Neural progenitor cell (in vitro differentiated cells): Measurements from ENCODE around the gene HMX1. TPM values are rescaled to one million over a fixed set of nuclear protein-coding genes. Genes with fewer than 3 reads are reported as not detected.

Experiments used
- DNase-seq: peaks from one replicate; pipeline ENCODE4 v3.0.0-alpha.2; 2016; ENCODE audit warnings: low spot score
- H2AFZ ChIP-seq: fragments of 200-600 bp; sonication (generic); replicated peaks from 2 replicates; pipeline ENCODE4 v1.6.1; 2016; ENCODE audit warnings: antibody characterized with exemption
- H3F3A ChIP-seq: fragments of 200-600 bp; sonication (generic); 2 replicates; pipeline ENCODE4 v1.6.1; 2016; ENCODE audit warnings: antibody characterized with exemption, low read depth
- H3K27ac ChIP-seq: fragments of 200-600 bp; sonication (generic); 2 replicates; pipeline ENCODE4 v1.5.1; 2016; ENCODE audit warnings: mild to moderate bottlenecking
- H3K27me3 ChIP-seq: fragments of 200-600 bp; sonication (generic); 2 replicates; pipeline ENCODE4 v1.6.1; 2016; ENCODE audit warnings: mild to moderate bottlenecking, moderate library complexity
- H3K36me3 ChIP-seq: fragments of 200-600 bp; sonication (generic); 2 replicates; pipeline ENCODE4 v1.5.1; 2016
- H3K4me1 ChIP-seq: fragments of 200-600 bp; sonication (generic); 2 replicates; pipeline ENCODE4 v1.6.1; 2016; ENCODE audit warnings: mixed run types
- H3K4me2 ChIP-seq: fragments of 200-600 bp; sonication (generic); 2 replicates; pipeline ENCODE4 v1.6.1; 2016
- H3K4me3 ChIP-seq: fragments of 200-600 bp; sonication (generic); 2 replicates; pipeline ENCODE4 v1.5.1; 2016
- H3K79me2 ChIP-seq: fragments of 200-600 bp; sonication (generic); 2 replicates; pipeline ENCODE4 v1.6.1; 2016; ENCODE audit warnings: low read depth
- H3K9ac ChIP-seq: fragments of 200-600 bp; sonication (generic); 2 replicates; pipeline ENCODE4 v1.6.1; 2016
- H3K9me3 ChIP-seq: fragments of 200-600 bp; sonication (generic); 2 replicates; pipeline ENCODE4 v1.5.1; 2016; ENCODE audit warnings: low read depth
- H4K20me1 ChIP-seq: fragments of 200-600 bp; sonication (generic); 2 replicates; pipeline ENCODE4 v1.6.1; 2016; ENCODE audit warnings: low read depth
- H3K27ac Mint-ChIP-seq: 3 replicates; pipeline ENCODE4 v1.8.0; 2021; ENCODE audit warnings: mixed read lengths
- H3K27me3 Mint-ChIP-seq: 2 replicates; pipeline ENCODE4 v1.8.0; 2022; ENCODE audit warnings: low read depth, mild to moderate bottlenecking, inconsistent platforms, moderate library complexity, mixed read lengths; ENCODE audit not compliant: insufficient read depth
- H3K36me3 Mint-ChIP-seq: 3 replicates; pipeline ENCODE4 v1.8.0; 2021; ENCODE audit warnings: mixed read lengths
- H3K4me1 Mint-ChIP-seq: 3 replicates; pipeline ENCODE4 v1.8.0; 2021; ENCODE audit warnings: mixed read lengths
- H3K4me3 Mint-ChIP-seq: 3 replicates; pipeline ENCODE4 v1.8.0; 2021; ENCODE audit warnings: mild to moderate bottlenecking, moderate library complexity, mixed read lengths
- H3K9me3 Mint-ChIP-seq: 3 replicates; pipeline ENCODE4 v1.8.0; 2020; ENCODE audit warnings: mixed read lengths
- EZH2 ChIP-seq: fragments of 200-600 bp; sonication (generic); IDR thresholded peaks from 2 replicates; pipeline ENCODE4 v1.6.1; 2017; ENCODE audit warnings: antibody characterized with exemption, mild to moderate bottlenecking, moderate library complexity
- EZH2phosphoT487 ChIP-seq: fragments of 200-600 bp; sonication (generic); IDR thresholded peaks from 2 replicates; pipeline ENCODE4 v1.6.1; 2017; ENCODE audit warnings: antibody characterized with exemption
- total RNA-seq: library from RNA; depleted of rRNA; stranded (reverse); fragments of >200 nt; gene quantifications from 2 replicates; pipeline ENCODE4 v1.2.3, GENCODE V29; 2015; ENCODE audit warnings: low replicate concordance
- TF ChIP-seq, protein P1 (sequence below): fragments of 200-600 bp; sonication (generic); IDR thresholded peaks from 2 replicates; pipeline ENCODE4 v1.5.1; 2017; ENCODE audit warnings: antibody characterized with exemption, mild to moderate bottlenecking

The HMX1 gene
- total RNA-seq, 1 donor from 2014 or later, result not detected

DNA sequence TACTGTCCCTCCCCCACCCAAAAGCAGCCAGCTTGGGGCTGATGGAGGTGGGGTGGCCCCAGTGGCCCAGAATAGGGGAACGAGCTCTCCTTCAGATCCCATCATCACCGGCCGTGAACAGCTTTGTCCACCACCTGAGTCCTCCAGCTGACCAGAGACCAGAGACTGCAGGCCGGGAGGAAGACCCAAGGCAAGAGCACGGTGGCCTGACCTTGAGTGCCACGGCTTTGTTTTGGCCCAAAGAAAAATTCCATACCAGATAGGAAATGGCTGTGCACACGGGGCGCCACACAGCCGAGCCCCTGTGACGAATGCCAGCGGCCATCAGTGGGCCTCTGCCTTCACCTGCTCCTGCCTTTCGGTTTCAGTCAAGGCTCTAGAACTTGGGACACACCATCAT is 5.2 kb downstream of the HMX1 start:
- Histone ChIP-seq H3K4me1 (peaks cover 10% of the 10 kb centered on the region), H3K9me3 (no peaks in the 10 kb centered on the region), H3K4me2 (no peak overlapping the region), H2AFZ (no peak overlapping the region), H3K79me2 (no peaks in the 10 kb centered on the region), H3K27ac (no peak overlapping the region), H3K9ac (no peak overlapping the region), H4K20me1 (peaks cover 92% of the 10 kb centered on the region), H3K4me3 (no peak overlapping the region), H3K36me3 (no peaks in the 10 kb centered on the region), H3F3A (no peaks in the 10 kb centered on the region), H3K27me3 (peaks cover 100% of the 10 kb centered on the region)
- no peaks in the 10 kb centered on the region for H3K36me3 Mint-ChIP-seq
- no peak overlapping the region for H3K4me3 Mint-ChIP-seq
- H3K9me3 Mint-ChIP-seq, result peaks cover 3% of the 10 kb centered on the region
- TF ChIP-seq, protein P1, sequence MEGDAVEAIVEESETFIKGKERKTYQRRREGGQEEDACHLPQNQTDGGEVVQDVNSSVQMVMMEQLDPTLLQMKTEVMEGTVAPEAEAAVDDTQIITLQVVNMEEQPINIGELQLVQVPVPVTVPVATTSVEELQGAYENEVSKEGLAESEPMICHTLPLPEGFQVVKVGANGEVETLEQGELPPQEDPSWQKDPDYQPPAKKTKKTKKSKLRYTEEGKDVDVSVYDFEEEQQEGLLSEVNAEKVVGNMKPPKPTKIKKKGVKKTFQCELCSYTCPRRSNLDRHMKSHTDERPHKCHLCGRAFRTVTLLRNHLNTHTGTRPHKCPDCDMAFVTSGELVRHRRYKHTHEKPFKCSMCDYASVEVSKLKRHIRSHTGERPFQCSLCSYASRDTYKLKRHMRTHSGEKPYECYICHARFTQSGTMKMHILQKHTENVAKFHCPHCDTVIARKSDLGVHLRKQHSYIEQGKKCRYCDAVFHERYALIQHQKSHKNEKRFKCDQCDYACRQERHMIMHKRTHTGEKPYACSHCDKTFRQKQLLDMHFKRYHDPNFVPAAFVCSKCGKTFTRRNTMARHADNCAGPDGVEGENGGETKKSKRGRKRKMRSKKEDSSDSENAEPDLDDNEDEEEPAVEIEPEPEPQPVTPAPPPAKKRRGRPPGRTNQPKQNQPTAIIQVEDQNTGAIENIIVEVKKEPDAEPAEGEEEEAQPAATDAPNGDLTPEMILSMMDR, result no peak
- no peak for TF ChIP-seq EZH2
- no peak for TF ChIP-seq EZH2phosphoT487
- H3K27me3 Mint-ChIP-seq, result peaks cover 79% of the 10 kb centered on the region
- peaks cover 12% of the 10 kb centered on the region for H3K4me1 Mint-ChIP-seq
- no peak overlapping the region for H3K27ac Mint-ChIP-seq
- DNase-seq, result no peak

DNA sequence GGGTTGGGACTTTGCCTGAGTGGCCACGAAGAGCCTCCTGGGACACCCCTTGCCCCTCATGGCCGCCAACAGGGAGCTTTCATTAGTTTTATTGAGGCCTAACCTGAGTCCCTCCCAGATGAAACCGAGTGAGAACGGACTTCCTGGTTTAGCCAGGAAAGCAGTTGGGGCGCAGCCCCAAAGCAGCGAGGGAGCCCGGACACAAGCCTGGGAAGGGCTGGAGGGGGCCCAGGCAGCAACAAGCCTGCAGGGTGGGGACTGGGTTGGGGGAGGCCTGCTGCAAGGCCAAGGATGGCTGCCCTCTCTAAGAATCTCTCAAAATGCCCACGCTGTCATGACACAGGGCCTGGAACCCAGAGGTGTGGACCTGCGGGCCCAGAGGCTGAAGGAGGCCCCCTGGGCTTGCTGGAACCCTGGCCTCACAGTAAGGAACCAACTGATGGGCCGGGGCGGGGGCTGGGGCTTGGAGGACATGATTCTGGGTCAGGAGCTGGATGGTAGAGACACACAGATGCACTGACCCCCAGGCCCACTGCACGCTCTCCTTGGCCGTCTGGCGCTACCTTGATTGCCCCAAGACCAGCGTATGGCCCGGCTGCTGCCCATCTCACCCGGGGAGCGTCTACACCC is 5.8 kb downstream of the HMX1 start:
- Mint-ChIP-seq H3K27me3 (peaks cover 80% of the 10 kb centered on the region), H3K27ac (no peak overlapping the region), H3K4me3 (no peak overlapping the region), H3K4me1 (peaks cover 12% of the 10 kb centered on the region), H3K36me3 (no peaks in the 10 kb centered on the region), H3K9me3 (peaks cover 3% of the 10 kb centered on the region)
- Histone ChIP-seq H3K9ac (no peak overlapping the region), H3K9me3 (no peaks in the 10 kb centered on the region), H2AFZ (no peak overlapping the region), H3K4me2 (no peak overlapping the region), H3K4me3 (no peak overlapping the region), H4K20me1 (peaks cover 95% of the 10 kb centered on the region), H3K79me2 (no peaks in the 10 kb centered on the region), H3K27me3 (peaks cover 100% of the 10 kb centered on the region), H3F3A (no peaks in the 10 kb centered on the region), H3K4me1 (peaks cover 13% of the 10 kb centered on the region), H3K36me3 (no peaks in the 10 kb centered on the region), H3K27ac (no peak overlapping the region)
- no peak for TF ChIP-seq EZH2
- TF ChIP-seq EZH2phosphoT487, result no peak
- TF ChIP-seq, protein P1, result no peak
- no peak for DNase-seq

- Mint-ChIP-seq H3K27ac (no peak overlapping the region), H3K36me3 (no peaks in the 10 kb centered on the region), H3K27me3 (peaks cover 80% of the 10 kb centered on the region), H3K4me3 (peak overlapping the region; percentile 42), H3K9me3 (peaks cover 3% of the 10 kb centered on the region), H3K4me1 (peaks cover 9% of the 10 kb centered on the region)
- no peak overlapping the region for H3K4me2 ChIP-seq
- H3K9ac ChIP-seq, result no peak overlapping the region
- no peak overlapping the region for H3K27ac ChIP-seq
- H2AFZ ChIP-seq, result no peak overlapping the region
- H3K4me1 ChIP-seq, result peaks cover 9% of the 10 kb centered on the region
- H3K36me3 ChIP-seq, result no peaks in the 10 kb centered on the region
- H3K27me3 ChIP-seq, result peaks cover 100% of the 10 kb centered on the region
- H4K20me1 ChIP-seq, result peaks cover 94% of the 10 kb centered on the region
- DNase-seq, result no peak
- H3K79me2 ChIP-seq, result no peaks in the 10 kb centered on the region
- TF ChIP-seq, protein P1, result no peak
- TF ChIP-seq EZH2phosphoT487 (no peak), EZH2 (no peak)
- no peak overlapping the region for H3K4me3 ChIP-seq
- H3F3A ChIP-seq, result peaks cover 3% of the 10 kb centered on the region
- H3K9me3 ChIP-seq, result no peaks in the 10 kb centered on the region
Measured at GRCh38 chr4:8864912-8865680, 6.5 kb downstream of the HMX1 start.
